Right hindlimb (tissue), 1 donor: Measurements from ENCODE around the gene C11orf98.
A peak's percentile ranks its signal among the peaks of the same experiment; 100 is the strongest.
"Not testable (repeated sequence)": the region's sequence is repeated elsewhere in the genome, so short reads cannot be mapped to it uniquely, and the experiment has no call there.

Source experiments
- DNase-seq: peaks from one replicate; pipeline ENCODE4 v3.0.0-alpha.2; 2018

The C11orf98 gene

DNA sequence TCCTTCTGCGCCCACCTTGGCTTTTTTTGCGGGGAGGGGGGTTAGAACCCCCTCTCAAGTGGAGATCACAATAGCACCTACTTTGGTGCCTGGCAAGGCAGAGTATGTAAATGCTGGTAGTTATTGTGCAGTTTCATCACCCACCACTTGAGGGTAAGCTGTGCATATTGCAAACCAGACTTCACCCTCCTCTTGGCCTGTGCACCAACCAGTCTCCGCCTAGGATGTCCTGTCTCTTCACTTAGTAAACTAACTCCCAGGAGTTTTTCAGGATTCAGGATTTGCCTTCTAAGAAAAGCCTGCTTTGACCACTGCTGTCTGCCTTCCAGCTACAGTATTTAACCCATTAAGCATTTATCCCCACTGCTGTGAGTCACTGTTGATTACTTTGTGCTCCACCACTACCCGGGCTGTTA lies 15.8 kb upstream of the C11orf98 start:
- DNase-seq, result peak; percentile 50

DNA sequence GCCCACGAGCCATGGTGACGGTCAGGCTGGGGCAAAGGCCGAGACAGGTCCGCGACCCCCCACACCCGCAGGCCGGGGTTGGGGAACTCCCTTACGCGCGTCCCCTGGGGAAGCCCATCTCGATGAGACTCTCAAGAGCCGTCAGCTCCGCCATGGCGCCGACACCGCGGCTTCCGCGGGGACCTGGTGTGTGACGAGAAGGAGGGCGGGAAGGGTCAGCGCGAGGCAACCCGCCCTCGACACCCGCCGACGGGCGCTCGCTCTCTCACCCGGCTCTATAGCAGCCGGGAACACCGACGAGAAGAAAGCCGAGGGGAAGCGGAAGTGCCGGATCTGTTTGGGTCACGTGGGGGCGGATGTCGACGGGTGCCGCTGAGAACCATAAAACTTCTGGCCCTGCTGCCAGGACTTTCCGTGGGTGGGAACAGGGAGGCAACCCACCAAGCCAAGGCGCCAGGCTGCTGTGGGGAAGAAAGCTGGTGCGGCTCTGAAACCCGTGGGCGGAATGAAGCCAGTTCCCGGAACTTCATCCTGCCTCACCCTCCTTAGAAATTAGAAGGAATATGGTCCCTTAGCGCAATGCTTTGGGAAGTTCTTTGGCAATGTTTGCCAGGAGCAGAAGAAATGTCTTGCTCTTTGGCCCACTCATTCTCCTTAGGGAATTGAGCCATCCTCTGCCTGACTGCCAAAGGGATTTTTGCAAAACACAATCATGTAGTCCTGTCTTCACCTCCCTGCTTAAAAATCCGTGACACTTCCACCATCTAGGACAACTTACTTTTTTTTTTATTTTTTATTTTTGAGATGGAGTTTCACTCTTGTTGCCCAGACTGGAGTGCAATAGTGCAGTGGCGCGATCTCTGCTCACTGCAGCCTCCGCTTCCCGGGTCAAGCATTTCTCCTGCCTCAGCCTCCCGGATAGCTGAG lies 14.0 kb upstream of the C11orf98 start, which contains the start of gene UBXN1:
Gene UBXN1 (minus strand): TSS at position 304 of the 927 bp plus-strand sequence. CDS start 150 bp downstream, at position 154.
- DNase-seq, result peak; percentile 96

DNA sequence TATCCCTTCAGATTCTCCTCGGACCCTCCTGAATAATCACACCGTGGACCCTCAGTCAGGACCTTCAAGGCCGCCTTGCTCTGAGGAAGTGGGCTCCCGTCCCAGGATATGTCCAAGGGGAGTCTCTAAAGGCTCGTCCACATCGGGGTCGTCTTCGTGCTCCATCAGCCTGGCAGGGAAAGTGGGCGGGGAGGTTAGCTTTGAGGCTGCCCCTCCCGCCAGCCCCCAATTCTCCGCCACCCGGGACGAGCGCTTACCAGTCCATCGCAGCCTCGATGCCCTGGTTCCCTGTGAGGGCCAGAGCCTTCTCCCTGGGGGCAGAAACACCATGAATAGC lies 13.4 kb upstream of the C11orf98 start:
- no peak for DNase-seq

DNA sequence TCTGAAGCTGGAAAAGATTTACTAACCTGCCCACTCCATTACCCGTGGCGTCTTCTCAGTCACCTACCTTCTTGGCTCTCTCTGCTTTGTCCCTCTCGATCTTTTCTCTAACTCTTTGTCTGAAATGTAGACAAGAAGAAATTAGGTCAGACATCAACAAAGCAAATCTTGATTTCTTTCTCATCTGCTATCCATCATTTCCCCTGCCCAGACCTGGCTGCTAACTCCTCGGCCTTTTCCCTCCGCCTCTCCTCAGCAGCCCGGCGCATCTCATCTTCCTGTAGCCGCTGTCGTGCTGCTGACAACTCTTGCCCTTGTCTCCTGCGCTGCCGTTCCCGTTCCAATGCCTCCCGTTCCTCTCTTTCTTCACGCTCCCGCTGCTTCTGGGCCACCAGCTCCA lies 12.7 kb upstream of the C11orf98 start:
- DNase-seq, result no peak

DNA sequence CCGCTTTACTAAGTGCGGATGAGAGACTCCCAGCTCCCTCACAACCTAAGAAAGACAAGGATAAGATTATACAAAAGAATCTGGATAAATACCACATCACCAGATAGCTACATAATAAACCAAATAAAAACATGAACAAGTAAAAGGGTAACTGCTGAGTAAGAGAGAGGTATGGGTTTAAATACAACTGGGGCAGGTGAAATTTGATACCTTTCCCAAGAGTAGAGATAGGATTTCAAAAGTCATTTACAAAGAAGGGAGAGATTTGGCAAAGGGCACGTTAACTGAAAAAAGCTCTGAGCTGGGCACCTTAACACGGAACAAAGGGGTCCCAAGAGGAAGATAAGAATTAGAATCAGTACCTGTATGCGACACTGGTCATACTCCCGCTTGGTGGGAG lies 12.1 kb upstream of the C11orf98 start:
- DNase-seq, result no peak

DNA sequence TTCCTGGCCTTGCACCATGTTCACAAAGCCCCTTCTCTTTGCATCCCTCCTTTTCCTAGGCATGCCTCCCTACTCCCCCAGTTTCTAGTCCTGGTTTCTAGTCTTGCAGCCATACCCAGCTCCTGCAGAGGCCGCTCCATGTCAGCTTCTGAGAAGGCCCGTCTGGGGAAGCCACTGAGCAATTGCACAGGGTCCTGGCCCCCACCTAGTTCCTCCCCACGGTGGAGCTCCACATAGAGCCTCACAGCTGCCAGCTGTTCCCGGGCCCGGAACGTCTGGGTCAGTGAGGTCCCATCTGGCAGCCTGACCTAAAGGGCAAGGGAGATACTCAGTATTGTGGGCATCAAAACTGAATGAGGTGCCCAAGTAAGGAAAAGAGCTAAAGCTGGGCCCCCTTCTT lies 11.7 kb upstream of the C11orf98 start:
- no peak for DNase-seq

DNA sequence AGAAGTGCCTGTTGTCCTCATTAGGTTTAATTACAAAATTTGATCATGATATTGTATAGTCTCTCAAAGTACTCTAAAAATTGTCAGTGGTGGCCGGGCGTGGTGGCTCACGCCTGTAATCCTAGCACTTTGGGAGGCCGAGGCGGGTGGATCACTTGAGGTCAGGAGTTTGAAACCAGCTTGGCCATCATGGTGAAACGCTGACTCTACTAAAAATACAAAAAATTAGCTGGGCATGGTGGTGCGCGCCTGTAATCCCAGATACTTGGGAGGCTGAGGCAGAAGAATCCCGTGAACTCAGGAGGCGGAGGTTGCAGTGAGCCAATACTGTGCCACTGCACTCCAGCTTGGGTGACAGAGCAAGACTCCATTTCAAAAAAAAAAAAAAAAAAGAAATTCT lies 10.4 kb upstream of the C11orf98 start:
- DNase-seq, result not testable (repeated sequence)

DNA sequence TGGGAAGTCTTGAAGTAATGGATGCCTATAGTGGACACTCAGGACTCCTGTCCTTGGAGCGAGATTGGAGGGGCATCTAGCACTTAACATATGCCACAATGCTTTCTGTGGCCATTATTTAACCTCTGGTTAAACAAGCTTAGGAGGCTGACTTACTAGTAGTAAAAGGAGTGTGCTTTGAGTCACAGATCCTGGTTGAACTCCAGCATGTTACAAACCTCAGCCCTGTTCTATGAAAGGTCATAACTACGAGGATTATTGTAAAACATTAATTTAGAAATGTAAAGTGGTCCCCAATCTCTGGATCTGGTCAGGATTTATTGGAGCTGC lies 8.2 kb upstream of the C11orf98 start:
- no peak for DNase-seq

DNA sequence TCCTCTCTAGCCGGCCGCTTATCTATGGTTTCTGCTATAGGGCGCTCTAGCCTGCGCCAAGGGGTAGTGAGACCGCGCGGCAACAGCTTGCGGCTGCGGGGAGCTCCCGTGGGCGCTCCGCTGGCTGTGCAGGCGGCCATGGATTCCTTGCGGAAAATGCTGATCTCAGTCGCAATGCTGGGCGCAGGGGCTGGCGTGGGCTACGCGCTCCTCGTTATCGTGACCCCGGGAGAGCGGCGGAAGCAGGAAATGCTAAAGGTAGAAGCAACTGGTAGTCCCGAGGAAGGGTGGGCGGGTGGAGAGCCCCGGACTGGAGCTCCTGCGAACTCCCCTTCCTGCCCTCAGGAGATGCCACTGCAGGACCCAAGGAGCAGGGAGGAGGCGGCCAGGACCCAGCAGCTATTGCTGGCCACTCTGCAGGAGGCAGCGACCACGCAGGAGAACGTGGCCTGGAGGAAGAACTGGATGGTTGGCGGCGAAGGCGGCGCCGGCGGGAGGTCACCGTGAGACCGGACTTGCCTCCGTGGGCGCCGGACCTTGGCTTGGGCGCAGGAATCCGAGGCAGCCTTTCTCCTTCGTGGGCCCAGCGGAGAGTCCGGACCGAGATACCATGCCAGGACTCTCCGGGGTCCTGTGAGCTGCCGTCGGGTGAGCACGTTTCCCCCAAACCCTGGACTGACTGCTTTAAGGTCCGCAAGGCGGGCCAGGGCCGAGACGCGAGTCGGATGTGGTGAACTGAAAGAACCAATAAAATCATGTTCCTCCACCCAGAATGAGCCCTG lies 6.8 kb upstream of the C11orf98 start, which contains the start of the genes LBHD1 and UQCC3:
Gene LBHD1 (minus strand): TSS at position 660 of the 782 bp plus-strand sequence. CDS start 2,236 bp downstream, outside the sequence.
Gene UQCC3 (plus strand): TSS at position 66 of the 782 bp plus-strand sequence. CDS start 73 bp downstream, at position 139.
- DNase-seq, result peak; percentile 89

DNA sequence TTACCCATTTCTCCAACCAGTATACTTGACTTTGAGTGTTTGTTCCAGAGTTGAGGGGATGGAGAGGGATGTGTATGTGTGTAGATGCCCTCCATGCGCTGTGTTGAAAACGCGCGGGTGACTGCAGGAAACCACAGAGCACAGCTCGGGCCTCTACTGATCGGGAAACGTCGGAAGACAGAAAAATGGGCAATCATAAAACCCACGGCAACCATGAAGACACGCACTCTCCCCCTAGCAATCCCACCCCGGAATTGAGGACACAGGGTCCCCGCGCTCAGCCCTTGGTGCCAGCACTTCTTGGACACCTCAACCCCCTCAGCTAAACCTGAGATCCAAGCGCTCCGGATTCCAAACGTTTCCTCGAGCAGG lies 6.2 kb upstream of the C11orf98 start:
- DNase-seq, result no peak

DNA sequence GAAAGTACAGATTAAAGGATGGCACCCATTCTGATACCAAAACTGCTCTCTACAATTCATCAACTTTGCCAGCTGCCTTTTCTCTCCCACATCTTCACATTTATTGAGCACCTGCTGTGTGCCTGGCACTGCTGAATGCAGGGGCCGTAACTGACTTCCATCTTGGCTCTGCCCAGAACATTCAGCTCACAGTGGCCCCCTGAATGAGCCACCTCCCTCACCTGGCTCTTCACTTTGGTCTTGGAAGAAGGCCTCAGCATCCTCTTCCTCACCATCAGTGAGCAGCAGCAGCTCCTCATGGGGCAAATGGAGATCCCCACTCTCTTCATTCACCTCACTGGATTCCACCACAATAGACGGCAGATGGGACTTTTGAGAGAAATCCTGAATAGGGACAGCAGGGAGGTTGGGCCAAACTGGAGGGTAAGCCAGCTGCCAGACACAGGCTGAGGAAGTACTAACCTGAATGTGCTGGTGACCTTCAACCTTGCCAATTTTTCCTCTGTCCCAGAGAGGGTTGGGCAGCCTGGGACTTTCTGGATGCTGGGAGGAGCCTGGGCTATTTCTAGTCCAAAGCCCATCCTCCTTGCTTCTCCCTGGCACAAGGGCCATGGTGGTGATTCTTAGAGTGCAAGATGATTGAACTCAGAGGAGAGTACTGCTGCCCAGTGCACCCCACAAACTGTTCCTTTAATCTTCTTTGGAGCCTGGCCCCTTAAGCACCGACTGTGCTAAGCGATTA lies 4.6 kb upstream of the C11orf98 start:
- no peak for DNase-seq

DNA sequence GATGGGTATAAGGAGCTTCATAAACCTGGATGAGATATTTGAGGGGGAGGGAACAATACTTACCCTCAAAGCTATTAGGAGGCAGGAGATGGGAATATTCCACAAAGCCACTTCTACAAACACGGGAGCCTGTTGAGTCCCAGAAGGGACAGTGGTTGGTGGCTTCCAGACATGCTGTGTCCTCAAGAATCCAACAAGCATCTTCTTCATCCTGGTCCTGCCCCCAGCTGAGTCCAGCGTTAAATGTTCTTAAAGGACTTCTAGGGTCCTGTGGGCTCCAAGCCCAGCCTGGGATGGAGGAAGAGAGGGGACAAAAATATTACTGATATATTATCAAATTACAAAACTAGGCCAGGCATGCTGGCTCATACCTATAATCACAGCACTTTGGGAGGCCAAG lies 2.5 kb upstream of the C11orf98 start:
- no peak for DNase-seq

DNA sequence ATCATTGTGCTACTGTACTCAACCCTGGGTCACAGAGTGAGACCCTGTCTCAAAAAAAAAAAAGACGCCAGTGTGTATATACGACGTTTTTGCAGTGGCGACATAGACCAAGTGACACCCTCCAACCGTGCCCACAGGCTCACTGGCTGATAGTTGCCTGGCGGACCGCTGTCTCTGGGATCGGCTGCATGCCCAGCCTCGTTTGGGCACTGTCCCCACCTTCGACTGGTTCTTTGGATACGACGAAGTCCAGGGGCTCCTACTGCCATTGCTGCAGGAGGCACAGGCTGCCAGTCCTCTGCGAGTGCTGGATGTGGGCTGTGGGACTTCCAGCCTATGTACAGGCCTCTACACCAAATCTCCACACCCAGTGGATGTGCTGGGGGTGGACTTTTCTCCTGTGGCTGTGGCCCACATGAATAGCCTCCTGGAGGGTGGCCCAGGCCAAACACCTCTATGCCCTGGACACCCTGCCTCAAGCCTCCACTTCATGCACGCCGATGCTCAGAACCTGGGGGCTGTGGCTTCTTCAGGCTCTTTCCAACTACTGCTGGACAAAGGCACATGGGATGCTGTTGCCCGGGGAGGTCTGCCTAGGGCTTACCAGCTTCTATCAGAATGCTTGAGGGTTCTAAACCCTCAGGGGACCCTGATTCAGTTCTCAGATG lies 1.4 kb upstream of the C11orf98 start:
- no peak for DNase-seq

DNA sequence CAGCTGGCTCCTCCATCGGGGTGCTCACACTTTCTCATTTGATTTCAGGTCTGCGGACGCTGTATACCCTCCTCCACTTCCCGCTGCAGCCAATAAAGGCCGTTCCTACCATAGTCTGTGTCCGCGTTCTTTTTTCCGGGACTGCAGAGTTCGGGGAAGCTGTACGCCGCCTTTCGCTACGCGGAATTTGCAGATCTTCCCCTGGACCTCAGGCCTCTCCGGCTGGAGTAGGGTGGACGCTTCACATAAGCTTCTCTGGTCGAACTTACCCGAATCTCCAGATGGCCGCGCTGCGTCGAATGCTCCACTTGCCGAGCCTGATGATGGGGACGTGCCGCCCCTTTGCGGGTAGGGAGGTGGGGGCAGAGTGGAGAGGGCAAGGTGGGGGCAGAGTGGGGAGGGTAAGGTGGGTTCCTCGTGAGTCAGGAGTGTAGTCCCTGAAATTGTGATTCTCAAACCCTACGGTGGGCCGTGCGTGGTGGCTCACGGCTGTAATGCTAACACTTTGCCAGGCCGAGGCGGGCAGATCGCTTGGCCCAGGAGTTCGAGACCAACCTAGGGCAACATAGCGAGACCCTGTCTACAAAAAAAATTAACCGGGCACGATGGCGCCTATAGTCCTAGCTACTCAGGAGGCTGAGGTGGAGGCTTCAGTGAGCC lies 719 bp upstream of the C11orf98 start:
- no peak for DNase-seq

DNA sequence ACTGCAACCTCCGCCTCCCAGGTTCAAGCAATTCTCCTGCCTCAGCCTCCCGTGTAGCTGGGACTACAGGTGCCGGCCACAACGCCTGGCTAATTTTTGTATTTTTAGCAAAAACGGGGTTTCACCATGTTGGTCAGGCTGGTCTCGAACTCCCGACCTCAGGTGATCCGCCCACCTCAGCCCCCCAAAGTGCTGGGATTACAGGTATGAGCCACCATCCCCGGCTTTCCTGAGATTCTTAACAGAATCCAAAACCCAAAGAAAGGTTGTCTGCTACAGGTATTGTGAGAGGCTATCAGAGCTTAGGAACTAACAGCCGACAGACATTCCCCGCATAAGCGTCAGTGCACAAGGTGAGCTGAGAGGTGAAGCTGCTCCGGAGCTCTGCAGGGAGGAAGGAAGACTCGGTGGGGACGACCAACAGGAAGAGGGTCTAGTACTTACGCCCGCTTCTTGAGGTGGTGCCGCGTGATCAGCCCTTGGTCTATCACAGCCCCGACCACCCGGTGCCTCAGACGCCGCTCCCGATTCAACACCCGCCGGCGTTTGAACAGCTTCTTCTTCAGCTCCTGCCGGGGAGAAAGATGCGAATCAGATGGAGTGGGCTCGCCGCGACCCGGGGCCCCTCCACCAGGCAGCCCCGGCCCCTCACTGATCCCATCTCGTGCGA lies 470 bp downstream of the C11orf98 start:
- DNase-seq, result no peak

DNA sequence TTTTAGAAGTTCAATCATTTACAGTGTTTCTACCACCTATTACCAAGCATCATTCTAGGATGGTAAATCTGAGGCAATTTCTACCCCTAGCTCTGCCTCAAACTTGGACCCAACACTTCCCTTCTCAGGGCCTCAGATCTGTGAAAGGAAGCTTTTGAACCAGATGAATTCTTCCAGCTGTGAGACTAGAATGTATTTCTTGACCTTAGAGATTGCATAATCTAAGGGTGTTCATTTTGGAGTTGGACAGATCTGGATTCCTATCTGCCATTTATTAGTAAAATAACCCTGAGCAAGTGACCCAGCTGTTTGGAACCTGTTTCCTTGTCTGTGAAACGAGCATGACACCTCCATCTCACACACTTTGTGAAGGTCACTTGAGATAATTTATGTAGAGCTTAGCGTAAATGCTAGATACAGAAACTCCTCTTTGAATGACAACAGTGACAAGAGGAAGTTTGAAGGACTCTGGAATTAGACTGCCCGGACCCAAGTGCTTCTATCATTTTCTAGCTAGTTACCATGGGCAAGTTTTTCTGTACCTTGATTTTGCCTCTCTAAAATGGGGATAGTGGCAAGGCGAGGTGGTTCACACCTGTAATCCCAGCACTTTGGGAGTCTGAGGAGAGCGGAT lies 8.1 kb downstream of the C11orf98 start:
- no peak for DNase-seq

DNA sequence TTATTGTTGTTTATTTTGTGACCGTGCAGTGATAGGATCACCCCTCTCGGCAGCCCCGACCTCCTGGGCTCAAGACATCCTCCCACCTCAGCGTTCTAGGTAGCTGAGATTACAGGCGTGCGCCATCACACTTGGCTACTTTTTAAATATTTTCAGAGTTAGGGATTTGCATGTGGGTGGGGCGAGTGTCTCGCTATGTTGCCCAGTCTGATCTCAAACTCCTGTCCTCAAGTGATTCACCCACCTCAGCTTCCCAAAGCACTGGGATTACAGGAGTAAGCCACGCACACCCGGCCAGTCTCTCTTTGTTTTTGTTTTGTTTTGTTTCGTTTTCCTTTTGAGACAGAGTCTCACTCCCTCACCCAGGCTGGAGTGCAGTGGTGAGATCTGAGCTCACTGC lies 10.7 kb downstream of the C11orf98 start:
- DNase-seq, result no peak

DNA sequence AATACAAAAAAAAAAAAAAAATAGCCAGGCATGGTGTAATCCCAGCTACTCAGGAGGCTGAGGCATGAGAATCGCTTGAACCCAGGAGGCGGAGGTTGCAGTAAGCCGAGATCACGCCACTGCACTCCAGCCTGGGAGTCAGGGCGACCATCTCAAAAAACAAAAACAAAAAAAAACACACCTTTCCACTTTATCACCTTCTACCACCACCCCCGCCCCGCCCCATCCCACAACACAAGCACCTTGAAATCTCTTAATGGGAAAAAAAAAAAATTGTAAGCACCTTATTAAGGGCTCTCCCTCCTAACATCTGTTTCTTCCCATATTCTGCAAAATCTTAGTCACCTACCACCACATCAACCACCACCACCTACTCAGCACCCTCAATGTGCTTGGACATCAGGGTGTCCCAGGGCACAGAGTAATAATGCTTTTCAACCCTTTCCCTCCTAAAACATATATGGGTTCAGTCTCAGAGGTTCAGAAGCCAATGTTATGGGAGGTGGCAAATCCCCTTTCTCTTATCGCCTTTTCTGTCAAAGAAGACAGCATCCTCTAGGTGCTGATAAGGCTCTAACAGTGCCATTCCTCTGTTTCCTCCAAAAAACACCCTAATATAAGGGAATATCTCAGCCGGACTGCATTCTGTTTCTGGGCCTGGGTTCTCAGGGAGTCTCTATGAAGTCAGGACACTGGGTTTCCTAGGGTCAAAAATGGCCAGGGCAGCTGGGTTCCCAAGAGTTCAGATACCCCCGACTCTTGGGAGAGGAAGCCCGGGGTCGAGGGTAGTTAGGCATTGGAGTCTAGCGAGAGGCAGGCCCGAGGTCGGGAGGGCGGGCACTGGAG lies 12.6 kb downstream of the C11orf98 start:
- no peak for DNase-seq

DNA sequence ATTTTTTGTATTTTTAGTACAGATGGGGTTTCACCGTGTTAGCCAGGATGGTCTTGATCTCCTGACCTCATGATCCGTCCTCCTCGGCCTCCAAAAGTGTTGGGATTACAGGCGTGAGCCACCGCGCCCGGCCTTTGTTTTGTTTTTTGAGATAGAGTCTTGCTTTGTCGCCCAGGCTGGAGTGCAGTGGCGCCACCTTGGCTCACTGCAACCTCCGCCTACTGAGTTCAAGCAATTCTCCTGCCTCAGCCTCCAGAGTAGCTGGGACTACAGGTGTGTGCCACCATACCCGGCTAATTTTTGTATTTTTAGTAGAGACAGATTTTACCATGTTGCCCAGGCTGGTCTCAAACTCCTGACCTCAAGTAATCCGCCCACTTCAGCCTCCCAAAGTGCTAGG lies 14.7 kb downstream of the C11orf98 start:
- not testable (repeated sequence) for DNase-seq

DNA sequence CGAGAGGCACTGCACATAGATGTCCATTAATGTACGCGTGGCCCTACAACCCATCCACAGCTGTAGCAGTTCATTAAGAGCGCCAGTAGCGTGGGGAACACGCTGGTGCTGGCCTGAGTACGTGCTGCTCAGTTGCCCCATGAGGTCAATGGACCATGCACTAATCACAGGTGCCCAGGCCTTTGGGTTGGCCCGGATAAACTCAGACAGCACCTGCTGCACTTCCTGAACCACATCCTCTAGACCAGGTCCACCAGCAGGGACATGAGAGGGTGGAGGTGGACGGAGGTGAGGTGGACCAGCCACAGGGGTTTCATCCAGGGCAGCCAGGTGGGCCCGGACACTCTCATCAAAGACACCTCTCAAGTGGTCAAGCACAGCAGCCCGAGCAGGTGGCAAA lies 15.5 kb downstream of the C11orf98 start:
- no peak for DNase-seq
